GM18519 (cell line): ENCODE measurements around the gene GFY.
A peak's percentile ranks its signal among the peaks of the same experiment; 100 is the strongest.
"Not testable (repeated sequence)": the region's sequence is repeated elsewhere in the genome, so short reads cannot be mapped to it uniquely, and the experiment has no call there.

Source experiments
- ATAC-seq: cut with Tn5 transposase; IDR thresholded peaks from one replicate; pipeline ENCODE4 v1.9.1; 2021; ENCODE audit warnings: mild to moderate bottlenecking, moderate library complexity; ENCODE audit not compliant: unreplicated experiment, low FRiP score

GFY gene

GRCh38 chr19:49468199-49468598 is 43.0 kb downstream of the GFY start:
- ATAC-seq, result no peak

DNA sequence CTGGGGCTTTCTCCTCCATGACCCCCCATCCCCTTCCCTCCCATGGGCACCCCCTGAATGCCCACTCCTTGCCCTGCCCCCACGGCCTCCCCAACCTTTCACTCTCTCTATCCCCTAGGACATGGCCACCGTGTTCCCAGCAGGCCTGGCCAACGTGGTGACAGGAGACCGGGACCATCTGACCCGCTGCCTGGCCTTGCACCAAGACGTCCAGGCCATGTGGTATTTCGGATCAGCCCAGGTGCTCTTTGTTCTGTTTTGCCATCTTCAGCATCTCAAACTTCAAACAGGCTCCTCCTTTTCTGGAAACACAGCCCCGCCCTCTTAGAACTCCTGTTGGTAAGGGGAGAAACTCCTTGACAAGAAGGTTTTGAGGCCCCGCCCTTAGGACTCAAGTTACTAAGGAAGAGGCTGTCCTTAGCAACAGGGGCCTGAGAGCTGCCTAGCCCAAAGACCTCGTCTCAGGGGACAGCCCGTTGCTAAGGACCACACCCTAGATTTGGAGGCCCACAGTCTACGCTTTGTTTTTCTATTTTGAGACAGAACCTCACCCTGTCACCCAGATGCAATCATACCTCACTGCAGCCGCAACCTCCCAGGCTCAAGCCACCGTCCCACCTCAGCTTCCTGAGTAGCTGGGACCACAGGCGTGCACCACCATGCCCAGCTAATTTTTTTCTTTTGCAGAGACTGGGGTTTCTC is 43.7 kb downstream of the GFY start:
- no peak for ATAC-seq

GRCh38 chr19:49469828-49470614 is 44.8 kb downstream of the GFY start:
- ATAC-seq, result peak; percentile 36

DNA sequence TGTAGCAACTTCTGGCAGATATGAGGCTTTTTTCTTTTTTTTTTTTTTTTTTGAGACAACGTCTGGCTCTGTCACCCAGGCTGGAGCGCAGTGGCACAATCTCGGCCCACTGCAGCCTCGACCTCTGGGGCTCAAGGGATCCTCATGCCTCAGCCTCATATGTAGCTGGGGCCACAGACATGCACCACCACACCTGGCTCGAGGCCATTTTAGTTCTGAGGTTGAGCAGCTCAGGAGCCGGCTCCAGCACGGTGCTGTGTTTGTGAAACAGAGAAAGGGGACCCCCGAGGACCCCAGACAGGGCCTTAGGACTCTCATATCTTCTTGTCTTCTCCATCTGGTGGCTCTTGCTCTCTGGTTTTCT is 45.4 kb downstream of the GFY start:
- no peak for ATAC-seq

DNA sequence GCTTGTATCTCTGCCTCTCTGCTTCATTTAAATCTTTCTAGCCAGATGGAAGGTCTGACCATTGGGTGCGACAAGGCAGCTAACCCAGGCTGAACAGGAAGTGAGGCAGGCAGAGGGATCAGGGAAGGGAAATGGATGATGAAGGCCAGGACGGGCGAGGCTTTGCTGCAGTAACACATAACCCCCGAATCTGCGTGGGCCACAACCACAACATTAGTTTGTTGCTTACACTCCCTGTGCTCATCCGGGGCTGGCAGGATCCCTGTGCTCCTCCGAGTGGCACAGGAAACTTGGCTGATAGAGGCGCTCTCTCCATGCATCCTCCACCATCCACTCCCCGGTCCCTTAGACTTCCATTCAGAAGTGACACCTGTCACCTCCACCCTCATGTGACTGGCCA is 47.7 kb downstream of the GFY start:
- no peak for ATAC-seq

GRCh38 chr19:49473501-49473867 is 48.3 kb downstream of the GFY start:
- not testable (repeated sequence) for ATAC-seq

GRCh38 chr19:49473868-49474541 is 48.8 kb downstream of the GFY start, which contains the start of gene FLT3LG:
FLT3LG (plus strand) TSS chr19:49474215; CDS start chr19:49474640, 425 bp downstream.
- peak; percentile 39 for ATAC-seq

- ATAC-seq, result no peak
These were observed 49.3 kb downstream of the GFY start for GRCh38 chr19:49474542-49474924.

DNA sequence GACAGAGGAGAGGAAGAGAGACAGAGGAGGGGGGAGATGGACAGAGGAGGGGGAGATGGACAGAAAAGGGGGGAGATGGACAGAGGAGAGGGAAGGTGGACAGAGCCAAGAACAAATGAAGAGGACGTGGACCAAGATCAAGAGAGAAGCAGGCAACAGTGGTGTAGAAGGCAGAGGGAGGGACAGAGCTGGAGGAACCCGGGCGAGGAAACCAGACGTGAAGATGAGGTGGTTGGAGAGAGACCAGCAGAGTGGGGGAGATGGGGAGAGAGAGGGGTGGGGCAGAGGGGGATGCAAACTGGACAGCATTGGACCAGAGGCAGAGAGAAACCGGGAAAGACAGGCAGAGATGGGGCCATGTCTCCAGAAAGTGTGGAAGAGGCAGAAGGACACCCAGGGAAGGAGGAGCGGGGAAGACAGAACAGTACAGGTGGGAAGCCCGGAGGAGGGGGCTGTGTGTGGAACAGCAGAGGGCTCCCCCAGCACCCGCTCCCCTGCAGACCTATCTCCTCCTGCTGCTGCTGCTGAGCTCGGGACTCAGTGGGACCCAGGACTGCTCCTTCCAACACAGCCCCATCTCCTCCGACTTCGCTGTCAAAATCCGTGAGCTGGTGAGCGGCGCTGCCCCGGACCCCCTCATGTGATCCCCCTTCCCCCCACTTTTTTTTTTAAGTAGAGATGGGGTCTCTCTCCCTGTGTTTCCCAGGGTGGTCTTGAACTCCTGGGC is 50.2 kb downstream of the GFY start:
- no peak for ATAC-seq

- no peak for ATAC-seq
These were observed 51.0 kb downstream of the GFY start for GRCh38 chr19:49475995-49476880.
